HG02678 (cell line): ENCODE results near the gene KCNK4.

Source experiments
- ATAC-seq: cut with Tn5 transposase; IDR thresholded peaks from one replicate; pipeline ENCODE4 v1.9.1; 2021; ENCODE audit warnings: mild to moderate bottlenecking, moderate library complexity; ENCODE audit not compliant: unreplicated experiment

The KCNK4 gene

GRCh38 chr11:64253043-64253442 is 38.1 kb upstream of the KCNK4 start:
- no peak for ATAC-seq

- ATAC-seq: no peak
Measured at GRCh38 chr11:64253481-64253880, 37.6 kb upstream of the KCNK4 start.

GRCh38 chr11:64254326-64254725 is 36.8 kb upstream of the KCNK4 start:
- no peak for ATAC-seq

GRCh38 chr11:64255135-64256128 is 35.7 kb upstream of the KCNK4 start:
- ATAC-seq: no peak

- ATAC-seq: no peak
Measured at GRCh38 chr11:64256300-64256699, 34.8 kb upstream of the KCNK4 start.

- ATAC-seq: no peak
Measured at GRCh38 chr11:64258356-64258755, 32.7 kb upstream of the KCNK4 start.

- no peak for ATAC-seq
Measured at GRCh38 chr11:64258946-64259532, 32.1 kb upstream of the KCNK4 start.

GRCh38 chr11:64259533-64260067 is 31.5 kb upstream of the KCNK4 start:
- ATAC-seq: no peak

GRCh38 chr11:64260147-64260708 is 30.9 kb upstream of the KCNK4 start:
- ATAC-seq: no peak

GRCh38 chr11:64261556-64262080 is 29.5 kb upstream of the KCNK4 start:
- no peak for ATAC-seq

- ATAC-seq: no peak
Measured at GRCh38 chr11:64262271-64263002, 28.7 kb upstream of the KCNK4 start.

GRCh38 chr11:64263021-64263946 is 27.8 kb upstream of the KCNK4 start:
- ATAC-seq: no peak

- ATAC-seq: no peak
Measured at GRCh38 chr11:64263947-64264317, 27.2 kb upstream of the KCNK4 start.

GRCh38 chr11:64264371-64264852 is 26.7 kb upstream of the KCNK4 start:
- no peak for ATAC-seq

GRCh38 chr11:64265176-64266160 is 25.6 kb upstream of the KCNK4 start:
- no peak for ATAC-seq

- ATAC-seq: no peak
Measured at GRCh38 chr11:64266339-64266738, 24.8 kb upstream of the KCNK4 start.

- ATAC-seq: no peak
Measured at GRCh38 chr11:64267207-64267945, 23.7 kb upstream of the KCNK4 start.
